GM19372 (cell line): ENCODE results near the gene CNIH3.

Source experiments
- ATAC-seq: cut with Tn5 transposase; IDR thresholded peaks from one replicate; pipeline ENCODE4 v1.9.1; 2021; ENCODE audit warnings: mild to moderate bottlenecking, low read depth, moderate library complexity; ENCODE audit not compliant: unreplicated experiment

The CNIH3 gene

DNA sequence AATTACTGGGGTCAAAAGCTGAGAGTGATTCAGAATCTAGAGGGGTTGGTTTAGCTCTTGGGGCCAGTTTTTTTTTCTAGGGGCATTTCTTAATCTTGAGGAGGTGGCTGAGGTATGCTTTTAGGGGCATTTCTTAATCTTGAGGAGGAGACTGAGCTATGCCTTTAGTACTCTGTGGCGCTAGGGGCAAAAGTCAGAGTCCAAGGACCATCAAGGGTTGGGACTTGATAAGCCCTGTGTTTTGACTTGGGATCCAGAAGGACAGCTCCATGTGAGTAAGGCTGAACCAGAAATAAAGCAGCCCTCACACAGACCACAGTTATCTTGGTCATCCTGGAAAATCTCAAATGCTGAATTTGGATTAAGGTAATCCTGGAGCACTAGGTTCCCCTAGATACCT is 3.9 kb upstream of the CNIH3 start:
- ATAC-seq = no peak

DNA sequence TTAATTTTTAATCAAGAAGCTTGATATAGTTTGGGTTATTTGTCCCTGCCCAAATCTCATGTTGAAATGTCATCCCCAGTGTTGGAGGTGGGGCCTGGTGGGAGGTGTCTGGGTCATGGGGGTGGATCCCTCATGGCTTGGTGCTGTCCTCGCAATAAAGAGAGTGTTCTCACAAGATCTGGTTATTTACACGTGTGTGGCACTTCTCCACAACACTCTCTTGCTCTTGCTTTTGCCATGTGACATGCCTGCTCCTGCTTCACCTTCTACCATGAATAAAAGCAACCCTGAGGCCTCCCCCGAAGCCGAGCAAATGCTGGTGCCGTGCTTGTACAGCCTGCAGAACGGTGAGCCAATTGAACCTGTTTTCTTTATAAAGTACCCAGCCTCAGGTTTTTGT is 2.6 kb upstream of the CNIH3 start:
- no peak for ATAC-seq

DNA sequence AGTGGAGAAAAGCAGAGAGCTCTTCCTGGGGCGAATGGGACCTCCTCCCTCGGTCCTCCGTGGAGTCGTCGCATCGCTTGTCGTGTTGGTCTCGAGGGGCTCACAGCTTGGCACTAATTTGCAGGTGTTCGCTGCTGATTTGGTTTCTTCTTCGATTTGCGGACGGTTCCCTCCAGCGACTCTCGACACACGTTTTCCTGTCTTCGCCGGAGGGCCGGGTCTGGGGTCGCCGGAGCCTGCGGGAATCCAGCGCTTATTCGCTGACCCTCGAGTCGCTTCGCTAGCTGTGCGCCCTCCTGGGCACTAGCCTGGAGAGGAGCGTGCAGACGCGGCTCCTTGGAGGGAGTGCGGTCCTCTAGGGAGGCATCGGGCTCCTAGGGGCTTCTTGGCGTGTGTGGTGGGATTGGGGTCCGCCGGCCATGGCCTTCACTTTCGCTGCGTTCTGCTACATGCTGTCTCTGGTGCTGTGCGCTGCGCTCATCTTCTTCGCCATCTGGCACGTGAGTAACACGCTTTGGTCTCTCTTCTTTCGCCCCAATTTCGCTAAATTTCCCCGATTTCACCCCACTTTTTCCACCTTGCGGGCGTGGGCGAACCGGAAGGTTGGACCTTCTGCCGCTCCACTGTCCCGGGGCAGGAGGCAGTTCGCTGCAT is 766 bp downstream of the CNIH3 start:
- no peak for ATAC-seq

DNA sequence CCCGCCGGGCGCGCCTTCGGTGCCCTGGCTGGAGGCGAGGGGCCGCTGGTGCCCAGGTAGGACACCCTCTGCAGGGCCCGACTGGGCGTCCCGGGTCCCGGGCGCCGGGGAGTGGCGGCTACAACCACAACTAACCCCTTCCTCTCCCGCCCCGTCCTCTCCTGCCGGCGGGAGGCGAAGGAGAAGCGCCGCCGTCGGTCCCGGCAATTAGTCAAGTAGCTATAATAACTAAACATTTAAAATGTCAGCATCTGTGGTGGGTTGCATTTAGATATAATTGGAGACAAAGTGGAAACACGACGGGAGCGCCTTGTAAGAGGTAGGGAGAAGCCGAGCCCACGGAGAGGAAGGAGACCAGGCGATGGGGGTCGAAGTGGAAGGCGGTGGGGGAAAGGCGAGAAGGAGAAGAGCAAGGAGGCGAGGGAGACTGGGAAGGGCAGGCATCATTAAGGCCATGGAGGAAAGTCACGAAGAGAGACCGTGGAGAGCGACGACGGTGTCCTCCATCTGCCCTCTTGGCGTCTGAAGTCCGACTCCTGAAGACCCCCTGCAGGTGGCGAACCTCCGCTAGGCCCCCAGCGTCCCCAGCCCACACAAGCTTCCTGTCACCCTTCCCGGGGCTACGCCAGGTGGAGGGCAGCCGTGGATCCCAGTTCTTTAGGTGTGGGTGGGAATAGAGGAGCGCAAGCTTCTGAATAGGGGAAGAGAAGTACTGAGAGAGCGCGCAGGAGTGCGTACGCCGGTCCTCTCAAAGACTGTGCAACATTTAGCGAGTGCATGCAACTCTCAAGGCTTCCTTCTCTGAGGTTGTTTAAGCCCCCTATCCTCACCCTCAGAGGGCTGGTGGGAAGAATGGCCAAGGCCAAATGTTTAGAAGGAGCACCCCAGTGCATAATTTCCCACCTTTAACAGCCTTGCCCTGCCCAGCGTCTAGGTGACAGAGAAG is 1.6 kb downstream of the CNIH3 start:
- no peak for ATAC-seq

DNA sequence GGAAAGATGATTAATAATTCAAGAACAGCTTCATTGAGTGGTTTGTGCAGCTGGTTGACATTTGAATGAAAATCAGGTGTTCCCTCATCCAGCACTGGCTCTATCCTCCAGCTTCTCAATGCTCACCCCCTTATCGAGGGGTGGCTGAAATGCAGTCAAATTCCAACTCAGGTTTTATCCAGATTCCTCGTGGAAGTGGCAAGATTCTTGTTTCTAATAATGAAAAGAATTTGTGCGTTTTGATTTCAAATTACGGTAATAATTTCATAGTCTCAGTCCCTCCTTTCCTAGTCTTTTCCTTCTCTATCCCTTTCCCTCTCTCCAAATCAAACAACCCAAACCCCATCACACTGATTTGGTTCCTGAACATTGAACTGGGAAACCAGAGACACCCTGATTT is 3.1 kb downstream of the CNIH3 start:
- no peak for ATAC-seq

DNA sequence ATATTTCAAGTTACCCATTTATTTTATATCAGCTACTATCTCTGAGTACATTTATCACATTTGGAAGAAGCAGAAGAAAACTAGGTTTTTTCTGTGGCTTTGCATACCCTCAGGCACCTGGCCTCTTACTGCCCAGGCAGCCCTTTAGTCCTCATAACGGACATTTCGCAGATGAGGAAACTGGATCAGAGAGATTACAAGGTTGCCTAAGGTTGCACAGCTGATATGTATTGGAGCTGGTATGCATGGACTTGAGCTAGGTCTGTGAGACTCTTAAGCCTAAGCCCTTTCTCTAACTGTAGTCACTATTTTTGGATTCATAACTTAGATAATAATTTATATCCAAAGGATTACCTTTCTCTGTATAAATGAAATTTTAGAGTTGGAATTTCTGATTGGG is 4.0 kb downstream of the CNIH3 start:
- no peak for ATAC-seq

DNA sequence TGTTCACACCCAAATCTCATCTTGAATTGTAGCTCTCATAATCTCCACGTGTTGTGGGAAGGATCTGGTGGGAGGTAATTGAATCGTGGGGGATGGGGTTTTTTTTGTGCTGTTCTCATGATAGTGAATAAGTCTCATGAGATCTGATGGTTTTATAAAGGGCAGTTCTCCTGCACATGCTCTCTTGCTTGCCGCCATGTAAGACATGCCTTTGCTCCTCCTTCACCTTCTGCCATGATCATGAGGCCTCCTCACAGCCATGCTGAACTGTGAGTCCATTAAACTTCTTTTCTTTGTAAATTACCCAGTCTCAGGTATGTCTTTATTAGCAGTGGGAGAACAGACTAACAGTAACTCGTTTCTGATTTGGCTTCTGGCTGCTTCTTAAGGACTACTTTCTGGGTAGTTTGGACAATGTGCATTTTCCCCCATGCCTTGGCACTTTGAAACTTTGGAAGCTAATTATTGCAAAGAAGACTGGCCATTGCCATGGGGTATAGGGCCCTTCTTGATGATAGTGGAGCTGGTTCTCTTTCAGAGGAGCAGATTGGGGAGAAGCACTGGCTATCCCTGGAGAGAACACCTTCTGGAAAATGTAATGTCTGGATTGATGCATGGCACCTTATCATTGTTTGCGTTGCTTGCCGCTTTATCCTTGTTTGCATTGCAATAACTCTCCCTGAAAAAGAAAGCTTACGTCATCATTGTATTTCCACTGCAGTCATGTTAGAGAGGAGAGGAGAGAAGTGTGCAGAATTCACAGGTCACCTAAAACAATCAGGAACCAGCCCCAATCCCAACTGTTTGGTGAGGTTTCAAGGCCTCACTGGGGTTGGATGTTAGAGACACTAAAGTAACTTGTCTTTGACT is 5.9 kb downstream of the CNIH3 start:
- ATAC-seq = no peak

DNA sequence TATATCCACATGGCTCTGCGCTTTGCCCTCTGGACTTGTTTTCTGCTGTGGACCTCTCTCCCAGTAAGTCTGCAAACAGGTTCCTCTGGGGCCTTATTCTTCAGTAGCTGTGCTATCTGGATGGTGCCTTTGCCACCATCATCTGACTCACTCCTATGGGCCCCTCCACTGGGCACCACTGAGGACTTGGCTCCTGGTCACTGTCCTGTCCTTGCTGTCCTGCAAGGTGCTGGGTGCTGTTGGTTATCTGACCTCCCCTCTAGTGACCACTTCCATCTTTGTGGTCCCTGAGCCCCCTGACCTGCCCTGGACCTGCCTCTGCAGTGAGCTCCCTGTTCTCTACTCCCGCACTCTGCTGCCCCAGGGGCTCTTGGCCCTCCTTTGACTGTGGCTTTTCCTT is 6.7 kb downstream of the CNIH3 start:
- no peak for ATAC-seq

DNA sequence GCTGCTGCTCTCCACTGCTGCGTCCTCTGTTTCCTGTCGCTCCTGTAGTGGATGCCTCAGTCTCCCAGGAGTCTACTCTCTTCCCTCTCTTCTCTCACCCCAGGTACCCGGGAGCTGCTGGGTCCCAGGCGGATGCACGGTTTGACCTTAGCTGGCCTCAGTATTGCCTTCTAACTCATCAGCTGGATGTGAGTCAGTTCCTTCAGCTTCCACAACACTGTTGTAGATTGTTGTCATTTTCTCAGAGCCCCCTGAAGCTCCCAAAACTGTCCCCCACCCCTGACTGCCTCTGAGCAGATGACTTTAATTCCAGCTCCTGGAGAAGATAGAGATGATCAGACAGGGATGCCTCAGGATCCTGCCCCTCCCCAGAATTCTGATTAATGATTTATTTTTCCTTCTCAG is 7.2 kb downstream of the CNIH3 start:
- ATAC-seq = no peak

DNA sequence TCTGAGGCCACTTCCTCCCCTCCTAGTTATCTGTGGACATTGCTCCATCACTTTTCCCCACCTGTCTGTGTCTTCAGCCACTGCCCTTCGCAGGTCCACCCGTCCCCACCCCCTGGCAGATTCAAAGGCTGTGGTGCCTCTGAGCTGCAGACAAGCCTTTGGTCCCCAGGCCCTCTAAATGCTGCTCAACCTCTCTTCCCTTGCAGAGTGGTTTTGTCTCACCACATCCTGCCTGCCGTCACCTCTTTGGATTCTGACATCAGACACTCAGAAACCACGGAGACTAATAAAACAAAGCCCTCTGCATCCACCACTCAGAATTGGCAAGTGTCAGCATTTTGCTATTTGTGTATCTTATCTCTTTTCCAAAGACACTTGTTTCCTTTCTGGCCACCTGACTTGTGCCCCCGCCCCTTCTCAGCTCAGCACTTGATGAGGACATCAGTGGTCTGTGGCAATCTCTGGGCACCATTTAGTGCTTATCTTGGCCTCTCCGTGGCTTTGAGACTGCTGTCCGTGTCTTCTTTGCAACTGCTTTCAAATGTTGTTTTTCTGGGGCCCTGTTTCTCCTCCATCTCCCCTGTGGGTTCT is 7.7 kb downstream of the CNIH3 start:
- ATAC-seq = peak; percentile 94

DNA sequence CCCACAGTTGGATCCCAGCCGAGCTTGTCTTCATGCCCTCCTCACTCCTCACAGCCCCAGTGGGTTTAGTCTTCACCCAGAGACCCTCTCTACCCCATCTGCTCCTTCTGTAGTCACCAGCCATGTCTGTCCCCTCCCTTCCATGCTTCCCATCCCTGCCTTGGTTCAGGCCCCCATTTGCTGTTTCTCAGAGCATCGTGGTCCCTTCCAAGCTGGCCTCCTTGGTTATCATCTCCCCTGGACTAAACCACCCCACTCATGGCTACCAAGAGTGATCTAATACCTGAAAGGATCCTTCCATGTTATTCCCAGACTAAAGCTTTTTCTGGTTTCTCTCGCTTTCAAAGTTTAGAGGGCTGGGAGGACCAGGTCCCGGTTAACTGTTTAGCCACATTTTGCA is 8.3 kb downstream of the CNIH3 start:
- no peak for ATAC-seq

DNA sequence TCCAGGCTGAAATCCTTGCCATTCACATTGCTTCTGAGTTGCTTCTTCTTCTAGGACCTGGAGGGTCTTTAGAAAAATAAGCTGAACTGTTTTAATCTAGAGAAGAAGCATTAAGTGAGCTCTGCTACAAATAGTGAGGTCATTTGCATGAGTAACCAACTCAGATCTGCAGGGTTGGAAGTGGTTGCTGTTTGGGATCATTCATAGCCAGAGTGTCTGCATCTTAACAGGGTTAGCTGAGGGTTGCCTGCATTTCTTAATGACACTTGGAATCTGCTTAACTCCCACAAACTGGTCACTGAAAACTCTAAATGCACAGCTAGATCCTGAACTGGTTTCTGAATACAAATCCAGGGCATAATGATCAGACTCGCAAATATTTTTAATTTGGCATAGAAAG is 9.9 kb downstream of the CNIH3 start:
- ATAC-seq = no peak

DNA sequence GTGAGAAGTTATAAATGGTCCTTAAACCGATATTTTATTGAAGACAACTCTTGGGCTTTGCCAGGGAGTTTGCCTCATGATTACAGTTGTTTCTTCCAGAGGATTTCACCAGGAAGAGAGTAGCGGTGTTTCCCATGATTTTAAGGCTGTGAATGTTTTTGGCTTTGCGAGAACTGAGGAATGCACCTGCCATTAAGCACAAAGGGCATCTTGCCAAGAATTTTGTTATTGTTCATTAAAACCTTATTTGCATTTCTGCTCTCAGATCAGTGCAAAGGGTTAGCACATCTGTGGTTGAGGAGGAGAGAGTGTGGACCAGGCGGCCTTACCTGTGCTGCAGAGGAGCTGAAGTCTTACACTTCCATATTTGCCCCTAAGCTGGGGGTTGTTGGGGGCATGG is 13.8 kb downstream of the CNIH3 start:
- no peak for ATAC-seq

DNA sequence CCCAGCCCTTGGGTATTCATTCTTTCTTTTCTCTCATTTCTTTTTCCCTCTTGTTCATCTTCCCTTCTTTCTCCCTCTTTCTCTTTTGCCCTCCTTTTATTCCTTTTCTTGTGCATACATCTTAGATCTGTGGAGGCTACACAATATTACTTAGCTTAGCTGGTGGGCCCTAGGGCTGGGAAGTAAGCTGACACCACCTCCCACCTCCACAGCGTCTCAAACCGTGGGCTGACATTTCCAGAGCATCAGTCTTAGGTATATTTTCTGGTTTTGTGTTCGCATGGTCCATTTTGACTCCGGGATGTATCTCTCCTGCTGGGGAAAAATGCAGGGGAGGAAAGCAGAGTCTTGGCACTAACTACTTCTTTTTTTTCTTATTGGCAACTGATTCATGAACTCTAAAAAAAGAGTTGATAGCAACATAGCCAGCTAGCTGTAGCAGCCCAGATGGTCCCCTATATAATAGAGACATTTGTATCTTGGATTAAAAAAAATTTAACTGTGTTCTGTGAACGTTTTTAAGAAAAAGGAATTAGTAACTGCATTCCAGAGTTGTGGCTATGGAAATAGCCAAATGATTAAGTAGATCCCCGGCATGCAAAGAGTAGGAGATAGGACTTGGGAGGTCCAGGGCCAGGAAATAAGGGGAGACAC is 15.5 kb downstream of the CNIH3 start:
- no peak for ATAC-seq

DNA sequence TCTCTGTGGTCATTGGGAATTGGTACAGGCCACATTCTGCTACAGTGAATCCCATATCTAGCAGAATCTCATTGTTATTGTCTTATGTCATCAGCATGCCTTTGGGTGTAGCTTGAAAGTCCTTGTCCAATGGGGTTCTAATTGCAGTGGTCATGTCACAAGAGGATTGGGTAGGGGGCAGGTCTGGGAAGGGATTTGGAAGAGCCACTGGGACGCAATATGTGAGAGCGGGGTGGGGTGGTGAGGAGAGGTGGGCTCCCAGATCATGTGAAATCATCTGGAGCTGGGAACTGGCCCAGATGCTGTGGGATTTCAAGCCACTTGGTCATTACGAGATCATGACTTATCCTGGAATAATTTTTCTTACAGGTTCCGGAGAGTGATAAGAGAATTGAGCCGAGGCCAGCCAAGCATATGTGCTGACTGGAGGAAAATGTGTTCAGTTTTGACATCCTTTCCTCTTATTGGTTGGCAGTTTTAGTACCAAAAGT is 16.3 kb downstream of the CNIH3 start:
- no peak for ATAC-seq

DNA sequence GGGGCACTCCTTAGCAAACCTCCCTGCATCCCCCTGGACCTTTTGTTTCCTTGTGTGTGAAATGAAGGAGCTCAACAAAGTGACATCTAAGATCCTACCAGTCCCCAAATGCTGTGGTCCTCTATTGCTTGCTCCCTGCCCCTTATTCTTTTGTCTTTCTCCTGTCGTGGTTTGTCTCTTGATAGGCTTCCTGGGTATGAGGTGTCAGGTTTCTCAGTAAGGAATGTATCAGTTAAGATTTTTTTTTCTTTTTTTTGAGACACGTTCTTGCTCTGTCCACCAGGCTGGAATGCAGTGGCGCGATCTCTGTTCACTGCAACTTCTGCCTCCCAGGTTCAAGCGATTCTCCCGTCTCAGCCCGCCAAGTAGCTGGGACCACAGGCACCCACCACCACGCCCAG is 16.8 kb downstream of the CNIH3 start:
- no peak for ATAC-seq

DNA sequence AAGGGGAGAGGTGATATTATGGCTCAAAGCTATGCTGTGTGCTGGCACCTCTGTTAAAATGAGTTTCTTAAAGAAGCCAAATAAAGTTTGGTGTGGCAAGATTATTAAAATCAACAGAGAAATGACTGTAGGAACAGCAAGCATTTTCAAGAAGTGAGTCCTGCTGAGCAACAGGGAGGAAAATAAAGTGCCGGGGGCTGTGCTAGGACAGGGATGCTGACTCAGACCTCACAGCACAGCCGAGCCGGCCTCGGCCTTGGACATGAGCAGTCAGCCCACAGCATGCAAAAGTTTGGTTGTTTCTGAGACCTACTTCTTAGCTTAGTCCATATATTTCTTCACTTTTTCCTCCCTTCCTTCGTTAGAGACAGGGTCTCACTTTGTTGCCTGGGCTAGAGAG is 19.2 kb downstream of the CNIH3 start:
- ATAC-seq = no peak

DNA sequence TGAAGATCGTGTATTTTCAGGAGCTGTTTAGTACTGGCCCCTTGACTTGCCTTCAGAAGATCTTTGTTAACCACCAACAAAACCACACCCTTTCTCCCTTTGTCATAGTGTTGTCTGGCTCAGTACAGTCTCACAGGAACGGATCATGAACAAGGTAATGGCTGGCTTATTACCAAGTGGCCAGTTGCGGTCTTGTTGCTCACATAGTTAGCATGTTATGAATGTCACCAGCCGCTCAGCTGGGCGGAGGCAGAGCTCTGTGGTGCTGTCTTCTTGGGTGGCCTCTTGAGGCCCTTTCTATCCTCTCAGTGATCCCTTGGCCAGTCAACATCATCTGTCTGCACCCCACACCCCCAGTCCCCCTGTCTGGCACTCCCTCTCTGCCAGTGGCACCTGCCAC is 21.4 kb downstream of the CNIH3 start:
- ATAC-seq = no peak

DNA sequence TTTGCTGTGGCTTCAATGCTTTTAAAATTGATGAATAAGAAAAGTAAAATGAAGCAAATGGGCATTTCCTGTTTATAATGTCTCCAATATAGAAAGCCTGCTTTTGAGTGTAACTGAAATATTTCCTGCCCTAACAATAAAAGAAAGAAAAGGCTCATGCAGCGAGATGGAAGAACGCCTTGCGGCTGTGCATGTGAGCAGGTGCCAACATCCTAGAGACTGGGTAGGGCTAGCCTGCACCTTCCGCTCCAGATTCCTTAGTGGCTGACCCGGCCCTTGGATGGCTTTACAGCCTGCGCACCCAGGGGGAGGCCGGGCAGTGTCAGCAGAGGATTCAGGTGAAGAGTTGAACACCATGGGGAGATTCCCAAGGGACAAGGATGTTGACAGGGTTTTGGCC is 21.8 kb downstream of the CNIH3 start:
- no peak for ATAC-seq

DNA sequence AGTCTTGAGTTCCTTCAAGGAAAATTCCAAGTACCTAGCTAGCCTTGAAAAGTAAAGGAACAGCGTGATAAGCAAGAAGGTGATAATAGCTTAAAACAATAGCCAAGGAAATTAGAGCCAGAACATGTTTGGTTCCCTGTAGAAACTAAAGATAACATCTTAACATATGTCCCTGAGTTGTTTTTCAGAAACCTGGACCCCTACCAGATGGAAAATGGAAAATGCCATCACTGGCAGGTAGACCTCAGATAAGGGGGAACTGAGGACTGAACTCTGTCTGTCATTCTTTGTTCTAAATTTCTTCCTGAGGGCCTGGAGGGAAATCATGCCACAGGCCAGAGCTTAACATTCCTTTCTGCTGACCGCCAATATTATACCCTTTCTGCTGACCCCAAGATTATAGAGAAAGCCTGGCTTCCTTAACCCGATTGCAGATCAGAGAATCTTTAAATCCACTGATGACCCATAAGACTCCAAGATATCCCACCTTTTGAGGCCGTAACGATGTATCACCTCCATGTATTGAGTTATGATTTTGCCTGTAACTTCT is 23.4 kb downstream of the CNIH3 start:
- ATAC-seq = no peak
